Esophagus squamous epithelium (tissue), 4 donors: Measurements from ENCODE around the gene OGDH.

ENCODE experiments used
- CTCF ChIP-seq, 6 experiments: fragments of 450-650 bp in 4 of 6; fragments of 200-600 bp in 2 of 6; sonication (generic) in 2 of 6; IDR thresholded peaks; one replicate each; pipeline ENCODE4 v1.5.1; 2016 to 2019; ENCODE audit warnings: antibody characterized with exemption in 6 of 6, mild to moderate bottlenecking in 4 of 6, moderate library complexity in 4 of 6
- POLR2A ChIP-seq, 4 donors: fragments of 450-650 bp; IDR thresholded peaks; one replicate each; pipeline ENCODE4 v1.6.1; 2017; ENCODE audit warnings: antibody characterized with exemption in 4 of 4, mild to moderate bottlenecking in 4 of 4, moderate library complexity in 3 of 4

- TF ChIP-seq CTCF (IDR thresholded peaks at IDR 0.05) = no peak
- TF ChIP-seq POLR2A (IDR thresholded peaks at IDR 0.05) = no peak
Observed at GRCh38 chr7:44618753-44619152, 12.3 kb downstream of the OGDH start.
